Activated CD4-positive, alpha-beta T cell treated with anti-CD3 and anti-CD28 coated beads, Interleukin-2, amount 50 U/mL, for 1 hour (primary cell): ENCODE measurements around the gene C5AR2.
"Not testable (repeated sequence)": the region's sequence is repeated elsewhere in the genome, so short reads cannot be mapped to it uniquely, and the experiment has no call there.

Source experiments
- DNase-seq: peaks from one replicate; pipeline ENCODE4 v3.0.0-alpha.2; 2020

C5AR2 gene

DNA sequence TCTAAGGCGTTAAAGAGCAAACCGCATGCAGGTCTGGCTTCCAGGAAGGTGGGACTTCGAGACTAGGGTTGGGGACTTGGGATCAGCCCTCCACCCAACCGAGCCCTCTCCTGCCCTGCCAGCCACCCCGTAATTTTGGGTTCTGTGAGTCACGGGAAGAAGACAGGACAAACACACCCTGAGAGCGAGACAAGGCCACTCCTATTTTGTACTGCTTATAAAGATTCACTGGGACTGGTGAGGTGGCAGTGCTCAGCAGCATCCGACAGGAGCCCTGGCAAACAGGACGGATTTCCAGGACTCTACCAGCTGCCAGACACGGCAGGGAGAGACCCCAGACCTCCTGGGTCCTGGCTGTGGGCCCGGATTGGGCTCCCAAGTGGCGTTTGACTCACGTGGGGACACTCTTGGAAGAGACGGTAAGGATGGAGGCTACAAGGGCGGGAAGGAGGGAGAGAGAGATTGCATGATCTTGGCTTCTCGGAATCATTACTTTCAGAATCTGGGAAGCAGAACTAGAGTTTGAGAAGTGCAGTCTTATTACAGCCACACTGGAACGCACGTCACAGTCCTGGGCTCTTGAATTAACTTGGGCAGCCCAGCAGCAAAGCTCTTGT lies at the start of gene C5AR2:
C5AR2 (plus strand) TSS at position 245 of the 617 bp plus-strand sequence. CDS start 8,625 bp downstream, outside the sequence.
- DNase-seq, result no peak

GRCh38 chr19:47283405-47284059 lies 48.4 kb upstream of the C5AR2 start:
- no peak for DNase-seq

- DNase-seq, result no peak
Observed at GRCh38 chr19:47284324-47284899, 47.6 kb upstream of the C5AR2 start.

DNA sequence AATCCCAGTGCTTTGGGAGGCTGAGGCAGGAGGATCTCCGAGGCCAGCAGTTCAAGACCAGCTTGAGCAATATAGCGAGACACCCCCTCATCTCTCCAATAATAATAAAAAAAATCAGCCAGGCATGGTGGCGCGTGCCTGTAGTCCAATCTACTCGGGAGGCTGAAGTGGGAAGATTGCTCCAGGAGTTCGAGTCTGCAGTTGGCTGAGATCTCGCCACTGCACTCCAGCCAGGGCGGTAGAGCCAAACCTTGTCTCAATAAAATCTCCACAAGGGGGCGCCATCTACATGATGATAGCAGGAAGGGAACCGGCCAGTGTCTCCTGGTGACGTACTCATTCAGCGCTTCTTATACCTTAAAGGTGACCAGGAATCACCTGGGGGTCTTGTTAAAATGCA lies 35.9 kb upstream of the C5AR2 start:
- DNase-seq, result peak; percentile 71

- not testable (repeated sequence) for DNase-seq
Observed at GRCh38 chr19:47300867-47301266, 31.1 kb upstream of the C5AR2 start.

DNA sequence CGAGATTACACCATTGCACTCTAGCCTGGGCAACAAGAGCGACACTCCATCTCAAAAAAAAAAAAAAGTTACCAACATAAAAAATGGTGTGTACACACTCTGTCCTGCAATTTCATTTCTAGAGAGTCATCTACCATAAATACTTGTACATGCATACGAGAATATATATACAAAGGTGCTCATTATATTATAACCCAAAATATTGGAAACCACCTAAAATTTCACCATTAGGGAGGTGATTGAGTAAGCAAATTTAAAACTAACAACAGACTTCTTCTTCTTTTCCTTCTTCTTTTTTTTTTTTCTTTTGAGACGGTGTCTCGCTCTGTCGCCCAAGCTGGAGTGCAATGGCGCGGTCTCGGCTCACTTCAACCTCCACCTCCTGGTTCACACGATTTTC lies 29.7 kb upstream of the C5AR2 start:
- no peak for DNase-seq

GRCh38 chr19:47303966-47304365 lies 28.0 kb upstream of the C5AR2 start:
- no peak for DNase-seq

- peak; percentile 55 for DNase-seq
Observed at GRCh38 chr19:47305309-47305751, 26.6 kb upstream of the C5AR2 start.

- DNase-seq, result no peak
Observed at GRCh38 chr19:47306303-47306702, 25.7 kb upstream of the C5AR2 start.

- no peak for DNase-seq
Observed at GRCh38 chr19:47309038-47309437, 22.9 kb upstream of the C5AR2 start.

DNA sequence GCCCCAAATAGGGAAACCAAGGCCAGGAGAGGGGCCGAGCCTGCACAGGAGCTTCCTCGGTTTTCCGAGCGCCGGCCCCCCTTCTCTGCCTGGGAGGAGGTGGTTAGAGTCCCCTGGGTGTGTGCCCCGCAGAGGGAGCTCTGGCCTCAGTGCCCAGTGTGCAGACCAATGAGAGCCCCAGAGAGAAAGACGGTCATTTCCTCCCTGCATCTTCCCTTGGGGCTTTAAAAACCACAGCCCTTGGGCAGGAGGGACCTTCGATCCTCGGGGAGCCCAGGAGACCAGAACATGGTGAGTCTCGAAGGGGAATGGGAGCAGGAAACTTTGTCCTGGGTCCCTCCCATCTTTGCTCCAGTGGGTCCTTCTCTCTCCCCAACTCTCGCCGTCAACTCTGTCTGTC lies 22.4 kb upstream of the C5AR2 start, which contains the start of gene C5AR1:
C5AR1 (plus strand) TSS at position 254 of the 400 bp plus-strand sequence; CDS start at position 289, 35 bp downstream.
- no peak for DNase-seq

DNA sequence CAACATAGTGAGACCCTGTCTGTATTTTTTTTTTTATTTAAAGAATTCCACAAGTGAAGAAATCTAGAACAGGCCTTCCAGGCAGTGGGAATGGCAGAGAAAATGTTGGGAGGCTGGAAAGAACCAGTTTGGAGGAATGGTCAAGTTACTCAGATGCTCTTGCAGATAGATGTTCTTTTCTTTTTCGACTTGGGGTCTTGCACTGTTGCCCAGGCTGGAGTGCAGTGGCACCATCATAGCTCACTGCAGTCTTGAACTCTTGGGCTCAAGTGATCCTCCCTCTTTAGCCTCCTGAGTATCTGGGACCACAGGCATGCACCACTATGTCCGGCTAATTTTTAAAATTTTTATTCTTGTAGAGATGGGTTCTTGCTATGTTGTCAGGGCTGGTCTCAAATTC lies 21.7 kb upstream of the C5AR2 start:
- no peak for DNase-seq

- DNase-seq, result no peak
Observed at GRCh38 chr19:47310819-47311218, 21.2 kb upstream of the C5AR2 start.

GRCh38 chr19:47312366-47313006 lies 19.5 kb upstream of the C5AR2 start:
- no peak for DNase-seq

DNA sequence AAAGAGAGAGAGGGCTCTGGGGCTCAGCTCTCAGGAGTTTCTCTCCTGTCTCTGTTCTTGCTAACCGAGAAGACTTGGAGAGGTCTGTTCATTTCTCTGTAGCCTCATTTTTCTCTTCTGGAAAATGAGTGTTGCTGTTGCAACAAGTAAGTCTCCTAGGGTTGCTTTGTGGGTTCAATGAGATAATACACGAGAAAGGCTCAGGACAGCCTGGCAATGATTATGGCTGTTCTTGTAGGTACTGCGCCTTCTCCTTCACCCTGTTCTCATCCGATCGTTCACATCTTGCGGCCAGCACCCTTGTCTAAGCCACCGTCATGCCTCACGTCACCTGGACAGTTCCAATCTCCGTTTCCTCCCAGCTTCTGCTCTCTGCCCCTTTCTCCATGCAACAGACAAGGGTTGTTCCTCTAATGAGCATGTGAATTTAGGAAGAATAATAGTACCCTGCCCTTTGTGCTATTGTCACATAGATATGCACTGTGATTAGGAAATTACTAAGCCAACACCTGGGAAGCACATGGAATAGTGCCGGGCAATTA lies 18.1 kb upstream of the C5AR2 start:
- no peak for DNase-seq

GRCh38 chr19:47315125-47315821 lies 16.7 kb upstream of the C5AR2 start:
- no peak for DNase-seq

DNA sequence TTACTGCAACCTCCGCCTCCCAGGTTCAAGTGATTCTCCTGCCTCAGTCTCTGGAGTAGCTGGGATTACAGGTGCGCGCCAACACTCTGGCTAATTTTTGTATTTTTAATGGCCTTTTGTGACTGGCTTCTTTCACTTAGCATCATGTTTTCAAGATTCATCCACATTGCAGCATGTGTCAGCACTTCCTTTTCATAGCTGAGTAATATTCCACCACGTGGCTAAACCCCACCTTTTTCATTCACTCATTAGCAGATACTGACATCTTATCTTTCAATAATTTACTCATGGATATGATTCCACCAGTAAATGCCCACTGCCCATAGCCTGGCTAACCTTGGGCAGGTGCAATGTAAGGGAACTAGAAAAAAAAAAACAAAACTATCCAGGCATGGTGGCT lies 15.5 kb upstream of the C5AR2 start:
- no peak for DNase-seq

- no peak for DNase-seq
Observed at GRCh38 chr19:47319923-47320871, 11.8 kb upstream of the C5AR2 start.

GRCh38 chr19:47321630-47322029 lies 10.3 kb upstream of the C5AR2 start:
- no peak for DNase-seq

GRCh38 chr19:47322058-47322457 lies 9.9 kb upstream of the C5AR2 start:
- no peak for DNase-seq

DNA sequence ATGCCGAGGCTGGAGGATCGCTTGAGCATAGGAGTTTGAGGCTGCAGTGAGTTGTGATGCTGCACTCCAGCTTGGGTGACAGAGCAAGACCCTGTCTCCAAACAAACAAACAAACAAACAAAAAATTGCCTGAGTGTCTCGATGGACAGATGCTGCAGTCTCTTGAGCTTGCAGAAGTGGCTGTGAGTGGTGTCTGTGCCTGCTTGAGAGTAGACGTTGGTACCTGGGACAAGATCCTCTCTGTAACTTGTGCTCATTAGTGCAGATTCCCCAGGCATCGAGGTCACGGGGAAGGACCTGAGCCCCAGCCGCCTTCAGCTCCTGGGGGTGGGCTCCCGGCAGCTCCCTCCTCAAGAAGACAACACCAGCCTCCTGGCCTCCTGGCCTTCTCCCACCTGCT lies 8.6 kb upstream of the C5AR2 start:
- no peak for DNase-seq

DNA sequence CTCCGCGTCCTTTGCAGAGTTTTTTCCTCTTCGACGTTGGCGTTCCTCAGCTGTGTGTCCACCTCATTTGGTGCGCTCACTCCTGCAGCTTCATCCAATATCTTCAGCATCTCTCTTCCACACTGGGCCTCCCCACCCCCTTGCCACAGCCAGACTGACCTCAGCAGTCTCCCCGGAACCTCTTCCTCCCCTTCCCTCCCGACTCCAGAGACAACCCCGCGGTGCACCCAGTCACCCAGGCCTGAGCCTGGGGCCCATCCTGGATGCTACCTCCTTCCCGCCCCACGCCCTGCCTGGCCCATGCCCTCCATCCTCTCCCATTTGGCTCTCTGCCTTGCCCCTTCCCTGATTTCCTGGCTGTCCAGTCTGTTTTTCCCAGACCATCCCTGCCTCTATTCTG lies 8.1 kb upstream of the C5AR2 start:
- DNase-seq, result no peak
